Adipocyte (in vitro differentiated cells): ENCODE results near the gene GMDS.

Source experiments
- DNase-seq: peaks from one replicate; pipeline ENCODE4 v3.0.0-alpha.2; 2015; ENCODE audit warnings: low read depth
- H3K27me3 ChIP-seq: replicated peaks from 2 replicates; pipeline ENCODE4 v1.7.0; 2013; ENCODE audit warnings: mild to moderate bottlenecking, low read length, moderate library complexity; ENCODE audit not compliant: control insufficient read depth, insufficient read depth
- H3K36me3 ChIP-seq: 2 replicates; pipeline ENCODE4 v1.7.0; 2013; ENCODE audit warnings: low read length, mild to moderate bottlenecking, moderate library complexity; ENCODE audit not compliant: control insufficient read depth, insufficient read depth, severe bottlenecking
- H3K4me1 ChIP-seq: 2 replicates; pipeline ENCODE4 v1.7.0; 2013; ENCODE audit warnings: mild to moderate bottlenecking, low read length, moderate library complexity; ENCODE audit not compliant: control insufficient read depth, insufficient read depth
- H3K4me3 ChIP-seq: 2 replicates; pipeline ENCODE4 v1.7.0; 2013; ENCODE audit warnings: mild to moderate bottlenecking, low read length, moderate library complexity
- H3K9ac ChIP-seq: 2 replicates; pipeline ENCODE4 v1.7.0; 2013; ENCODE audit warnings: mild to moderate bottlenecking, low read length, moderate library complexity
- H3K9me3 ChIP-seq: 2 replicates; pipeline ENCODE4 v1.7.0; 2013; ENCODE audit warnings: mild to moderate bottlenecking, low read length, moderate library complexity; ENCODE audit not compliant: control insufficient read depth

The GMDS gene

GRCh38 chr6:1867197-1867596 lies 378.2 kb downstream of the GMDS start:
- H3K9ac ChIP-seq, result no peak overlapping the region
- H3K27me3 ChIP-seq, result no peaks in the 10 kb centered on the region
- no peak for DNase-seq
- H3K4me1 ChIP-seq, result peaks cover 3% of the 10 kb centered on the region
- no peaks in the 10 kb centered on the region for H3K9me3 ChIP-seq
- H3K4me3 ChIP-seq, result no peak overlapping the region
- H3K36me3 ChIP-seq, result no peaks in the 10 kb centered on the region

- Histone ChIP-seq H3K36me3 (no peaks in the 10 kb centered on the region), H3K9ac (no peak overlapping the region), H3K4me1 (no peaks in the 10 kb centered on the region), H3K4me3 (no peak overlapping the region), H3K27me3 (no peaks in the 10 kb centered on the region), H3K9me3 (no peaks in the 10 kb centered on the region)
- no peak for DNase-seq
Observed at GRCh38 chr6:1865585-1865984, 379.8 kb downstream of the GMDS start.

- H3K27me3 ChIP-seq, result no peaks in the 10 kb centered on the region
- no peak overlapping the region for H3K9ac ChIP-seq
- no peak overlapping the region for H3K4me3 ChIP-seq
- H3K4me1 ChIP-seq, result no peaks in the 10 kb centered on the region
- peak; percentile 25 for DNase-seq
- no peaks in the 10 kb centered on the region for H3K36me3 ChIP-seq
- H3K9me3 ChIP-seq, result no peaks in the 10 kb centered on the region
Observed at GRCh38 chr6:1864496-1864895, 380.9 kb downstream of the GMDS start.

GRCh38 chr6:1862411-1862810 lies 383.0 kb downstream of the GMDS start:
- no peak overlapping the region for H3K9ac ChIP-seq
- no peak for DNase-seq
- H3K27me3 ChIP-seq, result no peaks in the 10 kb centered on the region
- H3K9me3 ChIP-seq, result no peaks in the 10 kb centered on the region
- H3K36me3 ChIP-seq, result no peaks in the 10 kb centered on the region
- H3K4me1 ChIP-seq, result peaks cover 6% of the 10 kb centered on the region
- no peak overlapping the region for H3K4me3 ChIP-seq

- Histone ChIP-seq H3K4me1 (peaks cover 6% of the 10 kb centered on the region), H3K36me3 (no peaks in the 10 kb centered on the region), H3K9me3 (no peaks in the 10 kb centered on the region), H3K27me3 (no peaks in the 10 kb centered on the region), H3K4me3 (no peak overlapping the region), H3K9ac (no peak overlapping the region)
- no peak for DNase-seq
Observed at GRCh38 chr6:1860756-1861348, 384.6 kb downstream of the GMDS start.

- no peaks in the 10 kb centered on the region for H3K9me3 ChIP-seq
- no peak overlapping the region for H3K4me3 ChIP-seq
- H3K36me3 ChIP-seq, result no peaks in the 10 kb centered on the region
- no peak overlapping the region for H3K9ac ChIP-seq
- H3K4me1 ChIP-seq, result peaks cover 6% of the 10 kb centered on the region
- H3K27me3 ChIP-seq, result no peaks in the 10 kb centered on the region
- no peak for DNase-seq
Observed at GRCh38 chr6:1858859-1859258, 386.5 kb downstream of the GMDS start.

- Histone ChIP-seq H3K4me3 (no peak overlapping the region), H3K27me3 (no peaks in the 10 kb centered on the region), H3K36me3 (no peaks in the 10 kb centered on the region), H3K4me1 (peaks cover 6% of the 10 kb centered on the region), H3K9ac (no peak overlapping the region), H3K9me3 (no peaks in the 10 kb centered on the region)
- peak; percentile 29 for DNase-seq
Observed at GRCh38 chr6:1858196-1858595, 387.2 kb downstream of the GMDS start.

- no peaks in the 10 kb centered on the region for H3K9me3 ChIP-seq
- H3K36me3 ChIP-seq, result no peaks in the 10 kb centered on the region
- peaks cover 6% of the 10 kb centered on the region for H3K4me1 ChIP-seq
- H3K27me3 ChIP-seq, result no peaks in the 10 kb centered on the region
- no peak overlapping the region for H3K4me3 ChIP-seq
- peak; percentile 9 for DNase-seq
- no peak overlapping the region for H3K9ac ChIP-seq
Observed at GRCh38 chr6:1856381-1856780, 389.0 kb downstream of the GMDS start.

GRCh38 chr6:1855890-1856289 lies 389.5 kb downstream of the GMDS start:
- Histone ChIP-seq H3K4me3 (no peak overlapping the region), H3K9me3 (no peaks in the 10 kb centered on the region), H3K27me3 (no peaks in the 10 kb centered on the region), H3K9ac (no peak overlapping the region), H3K36me3 (no peaks in the 10 kb centered on the region), H3K4me1 (peaks cover 6% of the 10 kb centered on the region)
- no peak for DNase-seq

GRCh38 chr6:1854296-1854695 lies 391.1 kb downstream of the GMDS start:
- Histone ChIP-seq H3K36me3 (no peaks in the 10 kb centered on the region), H3K4me3 (no peak overlapping the region), H3K4me1 (peaks cover 6% of the 10 kb centered on the region), H3K9me3 (no peaks in the 10 kb centered on the region), H3K27me3 (no peaks in the 10 kb centered on the region), H3K9ac (no peak overlapping the region)
- DNase-seq, result no peak

- Histone ChIP-seq H3K4me1 (peaks cover 6% of the 10 kb centered on the region), H3K9ac (no peak overlapping the region), H3K27me3 (no peaks in the 10 kb centered on the region), H3K9me3 (no peaks in the 10 kb centered on the region), H3K36me3 (no peaks in the 10 kb centered on the region), H3K4me3 (no peak overlapping the region)
- DNase-seq, result no peak
Observed at GRCh38 chr6:1853761-1854160, 391.6 kb downstream of the GMDS start.
